ENCODE data around the gene CYTL1. TPM values are rescaled to one million over a fixed set of nuclear protein-coding genes. Genes with fewer than 3 reads are reported as not detected.

The CYTL1 gene, protein sequence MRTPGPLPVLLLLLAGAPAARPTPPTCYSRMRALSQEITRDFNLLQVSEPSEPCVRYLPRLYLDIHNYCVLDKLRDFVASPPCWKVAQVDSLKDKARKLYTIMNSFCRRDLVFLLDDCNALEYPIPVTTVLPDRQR
- 3.1 and 53.0 TPM in 2 replicates for total RNA-seq

GRCh38 chr4:5019274-5019673 is at the start of gene CYTL1:
Gene CYTL1 (minus strand): TSS chr4:5019458. CDS start chr4:5019445, 13 bp downstream.

DNA sequence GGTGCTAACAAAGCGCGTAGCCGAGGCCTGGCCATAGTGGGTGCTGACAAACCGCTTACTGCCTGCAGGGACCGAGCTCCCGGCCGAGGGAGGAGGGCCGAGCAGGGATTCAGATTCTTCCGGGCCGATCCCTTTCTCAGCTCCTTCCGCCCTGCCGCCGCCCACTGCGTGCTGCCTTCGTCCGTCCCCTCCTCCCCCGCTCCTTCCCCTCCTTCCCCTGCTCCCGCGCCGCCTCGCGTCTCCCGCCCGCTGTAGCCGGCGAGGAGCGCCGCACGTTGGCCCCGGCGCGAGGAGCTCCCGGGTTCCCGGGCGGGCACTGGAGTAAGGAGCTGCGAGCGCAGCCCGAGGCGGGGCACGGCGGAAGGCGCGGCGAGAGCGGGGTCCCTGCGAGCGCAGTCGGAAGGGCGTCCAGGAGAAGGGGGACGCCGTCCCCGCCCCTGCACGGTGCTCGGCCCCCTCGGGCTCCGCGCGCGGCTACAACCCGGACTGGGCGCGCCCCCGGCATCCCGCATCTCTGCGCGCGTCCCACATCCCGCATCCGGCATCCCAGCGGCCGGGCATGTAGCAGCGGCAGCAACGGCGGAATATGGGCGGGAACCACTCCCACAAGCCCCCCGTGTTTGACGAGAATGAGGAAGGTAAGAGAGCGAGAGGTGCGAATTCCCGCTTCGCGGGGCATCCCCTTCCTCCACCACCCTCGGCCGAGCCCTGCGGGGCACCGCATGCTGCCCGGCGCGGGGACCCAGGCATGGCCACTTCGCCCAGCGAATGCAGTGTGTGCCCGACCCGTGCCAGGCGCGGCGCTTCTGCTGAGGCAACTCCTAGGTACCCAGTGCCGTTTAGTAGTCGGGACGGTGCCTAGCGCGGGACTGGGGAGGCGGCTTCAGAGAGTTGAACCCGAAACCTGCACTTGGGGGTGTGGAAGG is 32.3 kb upstream of the CYTL1 start, which contains the start of gene STK32B:
Gene STK32B (plus strand): TSS at position 203 of the 926 bp plus-strand sequence.

Other genes with a start within 250 kb of the CYTL1 start
- gene MSX1, start 159.8 kb downstream of the CYTL1 start, total RNA-seq = 6.4 and 7.8 TPM in 2 replicates
- gene STK32B, start 32.0 kb upstream of the CYTL1 start, total RNA-seq = 3.3 and 20.5 TPM in 2 replicates

Data from smooth muscle cell of bladder (primary cell).